BE2C (cell line): ENCODE data around the gene ADCK1.
"Not testable (repeated sequence)": the region's sequence is repeated elsewhere in the genome, so short reads cannot be mapped to it uniquely, and the experiment has no call there.

Source experiments
- DNase-seq: peaks from one replicate; pipeline ENCODE4 v3.0.0-alpha.2; 2020
- H3K27me3 ChIP-seq: fragments of 250-450 bp; sonication (Bioruptor Pico); 2 replicates; pipeline ENCODE4 v1.5.1; 2020; ENCODE audit warnings: mild to moderate bottlenecking
- H3K36me3 ChIP-seq: fragments of 250-450 bp; sonication (Bioruptor Pico); 2 replicates; pipeline ENCODE4 v1.5.1; 2020; ENCODE audit warnings: mild to moderate bottlenecking
- H3K4me1 ChIP-seq: fragments of 250-450 bp; sonication (Bioruptor Pico); 2 replicates; pipeline ENCODE4 v1.5.1; 2020
- H3K4me3 ChIP-seq: 2 replicates; pipeline ENCODE4 v1.5.1; 2011; ENCODE audit warnings: low read depth, low read length
- H3K9me3 ChIP-seq: fragments of 250-450 bp; sonication (Bioruptor Pico); 2 replicates; pipeline ENCODE4 v1.5.1; 2020
- TF ChIP-seq, protein P1 (sequence below): IDR thresholded peaks from 2 replicates; pipeline ENCODE4 v1.5.1; 2012; ENCODE audit warnings: mild to moderate bottlenecking, low read depth, low read length

Gene ADCK1

DNA sequence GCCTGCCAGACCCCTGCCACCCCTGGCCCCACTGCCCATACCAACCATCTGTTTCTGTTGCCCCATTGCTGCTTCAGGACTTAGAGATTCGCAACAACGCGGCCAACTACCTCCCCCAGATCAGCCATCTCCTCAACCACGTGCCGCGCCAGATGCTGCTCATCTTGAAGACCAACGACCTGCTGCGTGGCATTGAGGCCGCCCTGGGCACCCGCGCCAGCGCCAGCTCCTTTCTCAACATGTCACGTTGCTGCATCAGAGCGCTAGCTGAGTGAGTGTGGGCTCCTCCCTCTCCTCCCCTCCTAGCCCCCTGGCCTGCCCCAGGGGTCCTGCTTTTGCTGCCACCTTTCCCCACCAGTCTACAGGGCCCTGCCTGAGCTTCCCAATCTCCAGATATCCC, 131.5 kb downstream of the ADCK1 start:
- H3K27me3 ChIP-seq, result no peaks in the 10 kb centered on the region
- TF ChIP-seq, protein P1, sequence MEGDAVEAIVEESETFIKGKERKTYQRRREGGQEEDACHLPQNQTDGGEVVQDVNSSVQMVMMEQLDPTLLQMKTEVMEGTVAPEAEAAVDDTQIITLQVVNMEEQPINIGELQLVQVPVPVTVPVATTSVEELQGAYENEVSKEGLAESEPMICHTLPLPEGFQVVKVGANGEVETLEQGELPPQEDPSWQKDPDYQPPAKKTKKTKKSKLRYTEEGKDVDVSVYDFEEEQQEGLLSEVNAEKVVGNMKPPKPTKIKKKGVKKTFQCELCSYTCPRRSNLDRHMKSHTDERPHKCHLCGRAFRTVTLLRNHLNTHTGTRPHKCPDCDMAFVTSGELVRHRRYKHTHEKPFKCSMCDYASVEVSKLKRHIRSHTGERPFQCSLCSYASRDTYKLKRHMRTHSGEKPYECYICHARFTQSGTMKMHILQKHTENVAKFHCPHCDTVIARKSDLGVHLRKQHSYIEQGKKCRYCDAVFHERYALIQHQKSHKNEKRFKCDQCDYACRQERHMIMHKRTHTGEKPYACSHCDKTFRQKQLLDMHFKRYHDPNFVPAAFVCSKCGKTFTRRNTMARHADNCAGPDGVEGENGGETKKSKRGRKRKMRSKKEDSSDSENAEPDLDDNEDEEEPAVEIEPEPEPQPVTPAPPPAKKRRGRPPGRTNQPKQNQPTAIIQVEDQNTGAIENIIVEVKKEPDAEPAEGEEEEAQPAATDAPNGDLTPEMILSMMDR, result no peak
- no peak overlapping the region for H3K4me3 ChIP-seq
- no peaks in the 10 kb centered on the region; the same call in none of the 2 replicates for H3K36me3 ChIP-seq
- DNase-seq, result no peak
- H3K9me3 ChIP-seq, result peaks cover 2% of the 10 kb centered on the region
- peaks cover 18% of the 10 kb centered on the region for H3K4me1 ChIP-seq

DNA sequence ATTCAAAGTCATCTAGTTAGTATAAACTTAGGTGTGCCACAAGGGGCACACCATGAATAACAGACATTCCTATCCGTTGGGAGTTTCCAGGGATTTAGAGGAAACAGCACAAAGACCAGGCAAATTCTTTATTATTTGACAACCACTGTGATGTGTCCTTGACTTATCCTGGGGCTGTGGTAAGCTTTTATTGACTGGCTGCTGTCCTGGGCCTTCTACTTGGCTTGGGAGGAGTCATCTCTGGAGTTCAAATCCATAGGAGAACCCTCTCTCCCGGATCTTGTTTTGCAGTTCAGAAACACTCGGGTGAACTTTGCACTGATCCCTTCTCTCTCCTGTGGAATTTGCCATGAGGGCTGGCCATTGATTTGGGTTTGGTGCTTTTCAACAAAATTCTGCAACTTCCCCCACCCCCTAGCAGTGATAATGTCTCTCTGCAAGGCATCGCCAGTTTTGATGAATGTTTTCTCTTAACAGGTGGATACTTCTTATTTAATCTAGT, 136.3 kb downstream of the ADCK1 start:
- Histone ChIP-seq H3K36me3 (no peaks in the 10 kb centered on the region; the same call in none of the 2 replicates), H3K9me3 (peaks cover 5% of the 10 kb centered on the region), H3K4me3 (no peak overlapping the region), H3K4me1 (peaks cover 5% of the 10 kb centered on the region), H3K27me3 (no peaks in the 10 kb centered on the region)
- DNase-seq, result no peak
- TF ChIP-seq, protein P1, result no peak

DNA sequence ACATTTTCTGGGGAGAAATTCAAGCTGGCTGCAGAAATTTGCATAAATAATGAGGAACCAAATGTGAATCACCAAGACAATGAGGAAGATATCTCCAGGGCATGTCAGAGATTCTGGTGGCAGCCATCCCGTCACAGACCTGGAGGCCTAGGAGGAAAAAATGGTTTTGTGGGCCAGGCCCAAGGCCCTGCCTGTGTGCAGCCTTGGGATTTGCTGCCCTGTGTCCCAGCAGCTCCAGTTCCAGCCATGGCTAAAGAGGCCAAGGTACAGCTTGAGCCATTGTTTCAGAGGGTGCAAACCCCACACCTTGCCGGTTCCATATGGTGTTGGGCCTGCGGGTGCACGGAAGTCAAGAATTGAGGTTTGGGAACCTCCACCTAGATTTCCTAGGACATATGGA, 147.5 kb downstream of the ADCK1 start:
- Histone ChIP-seq H3K9me3 (no peaks in the 10 kb centered on the region), H3K36me3 (no peaks in the 10 kb centered on the region), H3K4me1 (0 out of 2 replicates have a peak, but pooled peaks cover 2% of the 10 kb centered on the region), H3K4me3 (no peak overlapping the region), H3K27me3 (no peaks in the 10 kb centered on the region)
- TF ChIP-seq, protein P1, result no peak
- no peak for DNase-seq

DNA sequence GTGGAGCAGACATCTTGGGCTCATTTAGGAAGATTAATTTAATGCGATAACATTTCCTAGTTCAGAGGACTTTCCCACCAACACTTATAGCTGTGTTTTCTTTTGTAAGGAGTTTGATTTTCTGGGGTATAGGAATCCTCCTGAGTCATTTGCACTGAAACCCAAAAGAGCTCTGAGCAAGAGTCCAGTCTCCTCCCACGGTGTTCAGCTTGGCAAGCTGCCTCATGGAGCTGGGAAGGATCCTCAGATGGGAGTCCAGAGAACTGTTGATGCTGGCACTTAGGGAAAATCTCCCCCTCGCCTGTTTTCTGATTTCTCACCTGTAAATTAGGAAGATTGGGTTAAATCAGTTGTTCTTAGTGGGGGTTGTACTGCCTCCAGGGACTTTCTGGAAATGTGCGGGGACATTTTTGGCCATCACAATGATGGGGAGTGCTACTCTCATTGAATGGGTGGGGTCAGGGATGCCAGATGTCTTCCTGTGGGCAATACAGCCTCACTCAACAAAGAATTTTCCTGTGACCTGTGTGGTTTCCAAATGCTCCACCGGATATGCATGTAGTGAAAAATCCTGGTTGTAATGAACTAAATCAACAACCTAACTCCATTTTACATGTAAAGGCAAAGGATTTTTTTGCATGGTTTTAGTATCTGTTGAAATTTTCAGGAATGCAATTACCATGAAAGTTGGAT, 150.6 kb downstream of the ADCK1 start:
- TF ChIP-seq, protein P1, result no peak
- no peak overlapping the region for H3K4me3 ChIP-seq
- no peak for DNase-seq
- no peaks in the 10 kb centered on the region for H3K9me3 ChIP-seq
- H3K4me1 ChIP-seq, result no peaks in the 10 kb centered on the region
- no peaks in the 10 kb centered on the region for H3K27me3 ChIP-seq
- no peaks in the 10 kb centered on the region for H3K36me3 ChIP-seq

DNA sequence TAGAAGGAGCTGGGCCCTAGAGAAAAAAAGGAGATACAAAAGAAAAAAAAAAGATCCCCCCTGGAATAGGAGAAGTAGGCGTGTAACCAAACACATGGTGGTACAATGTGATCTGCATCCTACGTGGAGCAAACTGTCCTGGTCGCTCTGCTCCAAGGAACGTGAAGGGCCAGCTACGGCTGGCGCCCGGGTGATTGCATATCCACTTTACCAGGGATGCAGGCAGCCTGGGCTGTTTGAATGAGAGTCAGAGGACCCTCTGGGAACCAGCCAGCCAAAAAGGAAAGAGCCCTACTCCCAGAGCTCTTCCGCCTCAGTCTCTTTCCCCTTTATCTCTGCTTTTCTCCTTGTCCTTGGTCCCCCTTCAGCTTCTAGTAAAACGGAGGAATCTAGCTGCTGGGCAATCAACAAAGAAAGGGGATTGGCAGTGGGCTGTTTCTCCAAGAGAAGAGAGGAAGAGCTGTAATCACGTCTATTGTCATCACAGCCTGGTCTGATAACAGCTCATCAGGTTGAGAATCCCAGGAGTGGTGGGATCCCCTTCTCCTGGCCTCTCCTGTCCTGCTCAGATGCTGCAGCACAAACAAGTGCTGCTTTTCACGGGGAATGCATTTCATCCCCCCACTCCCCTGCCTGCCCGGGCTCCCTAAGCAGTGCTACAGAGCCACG, 156.0 kb downstream of the ADCK1 start:
- H3K27me3 ChIP-seq, result no peaks in the 10 kb centered on the region
- 0 out of 2 replicates have a peak overlapping the region, but pooled peaks have one; percentile 2 for H3K4me3 ChIP-seq

DNA sequence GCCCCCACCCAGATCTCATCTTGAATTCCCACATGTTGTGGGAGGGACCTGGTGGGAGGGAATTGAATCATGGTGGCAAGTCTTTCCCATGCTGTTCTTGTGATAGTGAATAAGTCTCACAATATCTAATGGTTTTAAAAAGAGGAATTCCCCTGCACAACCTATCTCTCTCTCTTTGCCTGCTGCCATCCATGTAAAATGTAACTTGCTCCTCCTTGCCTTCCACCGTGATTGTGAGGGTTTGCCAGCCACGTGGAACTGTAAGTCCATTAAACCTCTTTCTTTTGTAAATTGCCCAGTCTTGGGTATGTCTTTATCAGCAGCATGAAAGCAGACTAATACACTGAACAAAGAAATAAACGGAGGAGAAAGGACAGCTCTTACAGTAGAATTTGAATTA, 159.8 kb downstream of the ADCK1 start:
- not testable (repeated sequence) for H3K4me3 ChIP-seq, H3K27me3 ChIP-seq, H3K9me3 ChIP-seq, H3K36me3 ChIP-seq, H3K4me1 ChIP-seq, DNase-seq

More for the DNA sequence above, 156.0 kb downstream of the ADCK1 start:
- no peaks in the 10 kb centered on the region for H3K36me3 ChIP-seq
- TF ChIP-seq, protein P1, result no peak
- H3K4me1 ChIP-seq, result no peaks in the 10 kb centered on the region
- no peak for DNase-seq
- no peaks in the 10 kb centered on the region for H3K9me3 ChIP-seq
